K562 (cell line): Measurements from ENCODE around the gene TNIK. TPM values are rescaled to one million over a fixed set of nuclear protein-coding genes. Genes with fewer than 3 reads are reported as not detected.

Source experiments
- ATAC-seq: fragments of 200-7000 bp; cut with Tn5 transposase; 3 replicates; pipeline ENCODE4 v1.9.1; 2020; ENCODE audit warnings: moderate library complexity
- BruUV-seq: library from RNA; stranded (reverse); fragments of 400-500 nt; replicated peaks from 2 replicates; lab custom pipeline; 2021; lab: Mats Ljungman, UMichigan
- CTCF ChIA-PET: fragments of 300-600 bp; formaldehyde crosslinking; extraction: SDS; loops from one replicate; lab custom pipeline; 2021; ENCODE audit warnings: low intra/inter-chr PET ratio; lab: Yijun Ruan, JAX
- POLR2A ChIA-PET: fragments of 300-600, 350-650 bp; sonication (Branson Sonifier 250); formaldehyde crosslinking; extraction: SDS; loops from one replicate; lab custom pipeline; 2021; ENCODE audit warnings: antibody characterized with exemption, inconsistent platforms; lab: Yijun Ruan, JAX
- DNase-seq, 4 experiments: peaks; one replicate each; pipeline versions ENCODE4 v3.0.0 to v3.0.0-alpha.2; 2011 to 2018; ENCODE audit warnings: low spot score in 3 of 4, mixed read lengths in 3 of 4; ENCODE audit errors: extremely low read depth in 1 of 4
- FAIRE-seq: peaks from 2 replicates; lab custom pipeline; 2011; peaks lifted over from hg19 to GRCh38; lab: Jason Lieb, UNC
- H2AFZ ChIP-seq: 2 replicates; pipeline ENCODE4 v1.6.0; 2011; ENCODE audit warnings: low read depth, low read length, control low read depth, inconsistent platforms
- H3K27ac ChIP-seq: fragments of 200-600 bp; 3 replicates; pipeline ENCODE4 v1.8.0; 2011; ENCODE audit warnings: low read depth, mild to moderate bottlenecking, control low read depth, inconsistent platforms, low read length, moderate library complexity, mixed read lengths; ENCODE audit errors: extremely low read depth
- H3K27me3 ChIP-seq, 2 experiments: fragments of 300-600 bp in 1 of 2; 2 replicates in 1 of 2; 3 replicates in 1 of 2; pipeline versions ENCODE4 v1.6.0 to v1.8.0; 2011; ENCODE audit warnings: inconsistent platforms in 2 of 2, low read length in 2 of 2, mild to moderate bottlenecking in 1 of 2, mixed read lengths in 1 of 2, moderate library complexity in 1 of 2; ENCODE audit not compliant: control insufficient read depth in 2 of 2, insufficient read depth in 2 of 2
- H3K36me3 ChIP-seq: fragments of 300-600 bp; 3 replicates; pipeline ENCODE4 v1.8.0; 2011; ENCODE audit warnings: mild to moderate bottlenecking, low read length, inconsistent platforms; ENCODE audit not compliant: control insufficient read depth, insufficient read depth
- H3K4me1 ChIP-seq, 2 experiments: fragments of 200-600 bp in 1 of 2; replicated peaks in 1 of 2; 2 replicates in 1 of 2; 3 replicates in 1 of 2; pipeline versions ENCODE4 v1.5.1 to v1.8.0; 2011; ENCODE audit warnings: inconsistent platforms in 2 of 2, low read length in 2 of 2, mild to moderate bottlenecking in 1 of 2, mixed read lengths in 1 of 2, moderate library complexity in 1 of 2; ENCODE audit not compliant: control insufficient read depth in 2 of 2, insufficient read depth in 2 of 2
- H3K4me2 ChIP-seq: 2 replicates; pipeline ENCODE4 v1.6.1; 2011; ENCODE audit warnings: low read length, control low read depth, inconsistent platforms, mixed read lengths; ENCODE audit not compliant: insufficient read depth
- H3K4me3 ChIP-seq: fragments of 200-600 bp; sonication (generic), shearing (Covaris generic); 2 replicates; pipeline ENCODE4 v1.5.1; 2016; ENCODE audit warnings: control low read depth, inconsistent platforms
- H3K79me2 ChIP-seq: fragments of 200-600 bp; 3 replicates; pipeline ENCODE4 v1.8.0; 2011; ENCODE audit warnings: low read length, inconsistent platforms; ENCODE audit not compliant: control insufficient read depth, insufficient read depth
- H3K9ac ChIP-seq, 2 experiments: 2 replicates each; pipeline versions ENCODE4 v1.6.0 to v1.6.1; 2011; ENCODE audit warnings: low read depth in 2 of 2, low read length in 2 of 2, control low read depth in 1 of 2, inconsistent platforms in 1 of 2, mild to moderate bottlenecking in 1 of 2, mixed read lengths in 1 of 2; ENCODE audit not compliant: insufficient read depth in 1 of 2
- H3K9me1 ChIP-seq: one replicate; pipeline ENCODE4 v1.6.0; 2011; ENCODE audit warnings: inconsistent platforms, mild to moderate bottlenecking, low read length, moderate library complexity; ENCODE audit not compliant: control insufficient read depth, insufficient read depth
- H3K9me3 ChIP-seq: replicated peaks from 2 replicates; pipeline ENCODE4 v1.5.1; 2011; ENCODE audit warnings: low read depth, low read length, inconsistent platforms; ENCODE audit not compliant: control insufficient read depth, insufficient read depth
- H4K20me1 ChIP-seq: replicated peaks from 2 replicates; pipeline ENCODE4 v1.6.1; 2011; ENCODE audit warnings: low read length, inconsistent platforms, mixed read lengths; ENCODE audit not compliant: control insufficient read depth, insufficient read depth
- ATF4 ChIP-seq: fragments of 450-650 bp; formaldehyde crosslinking; IDR thresholded peaks from 2 replicates; pipeline ENCODE4 v1.4.0; 2022; ENCODE audit warnings: mild to moderate bottlenecking, moderate library complexity
- BCOR ChIP-seq: fragments of 450-650 bp; IDR thresholded peaks from 2 replicates; pipeline ENCODE4 v1.6.1; 2016
- C11orf30 ChIP-seq: fragments of 450-650 bp; IDR thresholded peaks from 2 replicates; pipeline ENCODE4 v1.6.1; 2016; ENCODE audit warnings: low read depth, mild to moderate bottlenecking
- CAMTA2 ChIP-seq: fragments of 250-450 bp; sonication (Bioruptor Pico); conservative IDR thresholded peaks from 2 replicates; pipeline ENCODE4 v1.5.1; 2022
- EP400 ChIP-seq: fragments of 450-650 bp; IDR thresholded peaks from 2 replicates; pipeline ENCODE4 v1.6.1; 2017; ENCODE audit warnings: antibody characterized with exemption, mild to moderate bottlenecking, moderate library complexity
- FOSL1 ChIP-seq: fragments of 200-800 bp; sonication (Bioruptor generic); conservative IDR thresholded peaks from 2 replicates; pipeline ENCODE4 v1.6.1; 2016; ENCODE audit warnings: missing genetic modification characterization, missing compliant biosample characterization
- GATAD2B ChIP-seq: fragments of 450-650 bp; IDR thresholded peaks from 2 replicates; pipeline ENCODE4 v1.6.1; 2017; ENCODE audit warnings: mild to moderate bottlenecking, borderline replicate concordance
- KAT2B ChIP-seq: IDR thresholded peaks from one replicate; pipeline ENCODE4 v1.6.1; 2012; ENCODE audit warnings: low read depth, mild to moderate bottlenecking, control low read depth, inconsistent platforms, low read length, moderate library complexity
- MAFF ChIP-seq: IDR thresholded peaks from 2 replicates; pipeline ENCODE4 v1.6.1; 2012; ENCODE audit warnings: low read length, improper control_type of control experiment
- MAFG ChIP-seq: fragments of 450-650 bp; conservative IDR thresholded peaks from 2 replicates; pipeline ENCODE4 v1.6.1; 2016; ENCODE audit warnings: missing genetic modification characterization, missing compliant biosample characterization
- MAFK ChIP-seq: IDR thresholded peaks from 2 replicates; pipeline ENCODE4 v1.6.1; 2011; ENCODE audit warnings: low read length, improper control_type of control experiment
- SMARCA4 ChIP-seq: fragments of 450-650 bp; IDR thresholded peaks from 2 replicates; pipeline ENCODE4 v1.6.1; 2016
- THAP7 ChIP-seq: fragments of 250-450 bp; sonication (Bioruptor Pico); IDR thresholded peaks from 2 replicates; pipeline ENCODE4 v1.5.0; 2021
- ZNF316 ChIP-seq: fragments of 450-650 bp; IDR thresholded peaks from 2 replicates; pipeline ENCODE4 v1.6.1; 2016
- WGBS: fragments of 100-300 bp; shearing (Covaris generic); methylation state at CpG from one replicate; pipeline ENCODE4 v1.1.6; 2016; ENCODE audit warnings: low coverage, mixed read lengths; ENCODE audit not compliant: insufficient coverage; ENCODE audit errors: missing lambda C conversion rate; 5-methylcytosine and 5-hydroxymethylcytosine counted together
- in situ Hi-C: fragments of 300-500 bp; cut with MboI; formaldehyde crosslinking; loops from 4 replicates; pipeline ENCODE4 v1.15.0; 2018; ENCODE audit warnings: inconsistent platforms, mixed read lengths
- intact Hi-C: fragments of 100-400 bp; cut with micrococcal nuclease; formaldehyde crosslinking; loops from 2 replicates; pipeline ENCODE4 v1.14.2; 2022
- polyA plus RNA-seq, 8 experiments: library from polyadenylated mRNA; depleted of rRNA in 4 of 8; stranded (reverse) in 5 of 8; unstranded in 3 of 8; fragments of >200 nt; fragmentation: Nextera tagmentation in 2 of 8; fragmentation: Illumina TruSeq in 1 of 8; extraction: Ambion mirVana in 2 of 8; extraction: Trizol in 1 of 8; gene quantifications; 2 replicates each; pipeline versions ENCODE4 v1.2.1 to v1.2.3, GENCODE V29; 2011 to 2014; ENCODE audit warnings: inconsistent platforms in 1 of 8, missing spikeins in 1 of 8
- total RNA-seq, 7 experiments: library from RNA; depleted of rRNA in 6 of 7; stranded (reverse); fragments of >200 nt in 6 of 7; fragmentation: Illumina TruSeq in 2 of 7; extraction: Trizol in 2 of 7; gene quantifications; 2 replicates each; pipeline versions ENCODE4 v1.2.1 to v1.2.3, GENCODE V29; 2011 to 2021; ENCODE audit warnings: low replicate concordance in 1 of 7

Gene TNIK
- total and polyA plus RNA-seq, 9 of the 15 experiments (the other 6 are each of a cell fraction or from before 2014, with no cell fraction given) = 6.6 to 39.0 (median 24.7) TPM

GRCh38 chr3:171212648-171213047 lies 247.6 kb downstream of the TNIK start:
- H2AFZ ChIP-seq = no peak overlapping the region
- TF ChIP-seq C11orf30 (peak; percentile 79), THAP7 (CRISPR knock-in tag) (no peak), MAFF (peak; percentile 62), ZNF316 (peak; percentile 91), MAFK (peak; percentile 66; the same call in 1 of the 2 replicates), MAFG (tag) (peak; percentile 80)
- TF ChIP-seq, all 486 proteins: peak for 5
- WGBS = 35% methylated on average over 3 of the region's 3 CpGs
- no peaks in the 10 kb centered on the region for H3K9me1 ChIP-seq
- in situ Hi-C loops (no loop called here), intact Hi-C loops (no loop called here)
- CTCF ChIA-PET = no interaction called here
- no peak overlapping the region for H3K4me2 ChIP-seq
- peaks cover 12% of the 10 kb centered on the region; the same call in 1 of the 3 replicates for H3K36me3 ChIP-seq
- DNase-seq = no peak
- POLR2A ChIA-PET = interaction anchor here (1.6 kb wide), 1 partner anchor 100 kb away, joined by 3 read pairs; no protein-coding TSS in a partner anchor
- no peaks in the 10 kb centered on the region; the same call in 2 of the 3 replicates for H3K79me2 ChIP-seq
- no peak for FAIRE-seq
- no peaks in the 10 kb centered on the region for H3K9me3 ChIP-seq
- no peaks in the 10 kb centered on the region for H3K27me3 ChIP-seq
- H3K4me3 ChIP-seq = no peak overlapping the region
- no peak for ATAC-seq
- no peak overlapping the region for H3K27ac ChIP-seq
- BruUV-seq = no TSS peak
- H3K4me1 ChIP-seq = peaks cover 0 to 2% of the 10 kb centered on the region in 2 experiments; a peak in 2 of 5 replicates
- H4K20me1 ChIP-seq = no peaks in the 10 kb centered on the region; the same call in 1 of the 2 replicates
- no peak overlapping the region; a peak in 1 of 4 replicates for H3K9ac ChIP-seq

- in situ Hi-C loops (no loop called here), intact Hi-C loops (no loop called here)
- peaks cover 12% of the 10 kb centered on the region; the same call in 1 of the 3 replicates for H3K36me3 ChIP-seq
- H4K20me1 ChIP-seq = no peaks in the 10 kb centered on the region
- H3K9ac ChIP-seq = no peak overlapping the region
- no TSS peak for BruUV-seq
- no peaks in the 10 kb centered on the region for H3K79me2 ChIP-seq
- no peaks in the 10 kb centered on the region for H3K9me3 ChIP-seq
- CTCF ChIA-PET = no interaction called here
- TF ChIP-seq EP400 (no peak), GATAD2B (no peak), FOSL1 (no peak), KAT2B (no peak), BCOR (no peak), CAMTA2 (CRISPR knock-in tag) (no peak), ATF4 (CRISPR knock-in tag) (no peak), SMARCA4 (no peak)
- DNase-seq (no peak), FAIRE-seq (no peak), ATAC-seq (no peak)
- no peaks in the 10 kb centered on the region for H3K9me1 ChIP-seq
- 42% methylated on average over 1 of the region's 1 CpG for WGBS
- no peaks in the 10 kb centered on the region for H3K27me3 ChIP-seq
- no peak overlapping the region for H3K27ac ChIP-seq
- POLR2A ChIA-PET = no interaction called here
- no peak overlapping the region for H3K4me3 ChIP-seq
- H3K4me2 ChIP-seq = no peak overlapping the region
- H2AFZ ChIP-seq = no peak overlapping the region
- H3K4me1 ChIP-seq = no peaks in the 10 kb centered on the region; a peak in 1 of 5 replicates
These were observed 253.9 kb downstream of the TNIK start for GRCh38 chr3:171206283-171206682.
